NB4 (cell line): ENCODE data around the gene ZNF423.

Experiments used
- CTCF ChIP-seq: IDR thresholded peaks from one replicate; pipeline ENCODE4 v1.5.1; 2012; ENCODE audit warnings: low read depth, low read length
- MYC ChIP-seq: IDR thresholded peaks from 2 replicates; pipeline ENCODE4 v1.6.1; 2011; ENCODE audit warnings: low read depth, low read length
- POLR2A ChIP-seq: IDR thresholded peaks from 2 replicates; pipeline ENCODE4 v1.6.1; 2011; ENCODE audit warnings: mild to moderate bottlenecking; ENCODE audit not compliant: insufficient read length; ENCODE audit errors: extremely low read depth

- TF ChIP-seq CTCF (no peak), POLR2A (no peak), MYC (no peak)
Measured at GRCh38 chr16:49462362-49462988, 393.4 kb downstream of the ZNF423 start.
